K562 (cell line): Measurements from ENCODE around the gene MGST3. TPM values are rescaled to one million over a fixed set of nuclear protein-coding genes. Genes with fewer than 3 reads are reported as not detected.

Source experiments
- ADNP ChIP-seq: fragments of 200-800 bp; sonication (Bioruptor generic); IDR thresholded peaks from 2 replicates; pipeline ENCODE4 v1.6.1; 2016; ENCODE audit warnings: missing genetic modification characterization, missing compliant biosample characterization
- BACH1 ChIP-seq: fragments of 200-800 bp; sonication (Bioruptor generic); IDR thresholded peaks from 2 replicates; pipeline ENCODE4 v1.6.1; 2016; ENCODE audit warnings: missing genetic modification characterization, missing compliant biosample characterization
- CEBPB ChIP-seq: fragments of 450-650 bp; IDR thresholded peaks from 2 replicates; pipeline ENCODE4 v1.6.1; 2016; ENCODE audit warnings: missing genetic modification characterization, missing compliant biosample characterization
- CXXC5 ChIP-seq: fragments of 250-450 bp; sonication (Bioruptor Pico); IDR thresholded peaks from 2 replicates; pipeline ENCODE4 v1.8.0; 2022; ENCODE audit warnings: inconsistent platforms, mild to moderate bottlenecking, moderate library complexity
- DMBX1 ChIP-seq: fragments of 250-450 bp; sonication (Bioruptor Pico); IDR thresholded peaks from 2 replicates; pipeline ENCODE4 v1.8.0; 2022; ENCODE audit warnings: inconsistent platforms, mild to moderate bottlenecking, moderate library complexity, borderline replicate concordance
- ELF1 ChIP-seq: fragments of 200-800 bp; sonication (Bioruptor generic); IDR thresholded peaks from 2 replicates; pipeline ENCODE4 v1.6.1; 2016; ENCODE audit warnings: missing genetic modification characterization, missing compliant biosample characterization
- LCOR ChIP-seq: sonication (generic); formaldehyde crosslinking; IDR thresholded peaks from 2 replicates; pipeline ENCODE4 v1.8.0; 2022; ENCODE audit warnings: mild to moderate bottlenecking, missing genetic modification reagents
- NFIC ChIP-seq: fragments of 450-650 bp; IDR thresholded peaks from 2 replicates; pipeline ENCODE4 v1.6.1; 2017; ENCODE audit warnings: mild to moderate bottlenecking, inconsistent platforms
- NR1H2 ChIP-seq: sonication (generic); formaldehyde crosslinking; IDR thresholded peaks from 2 replicates; pipeline ENCODE4 v1.4.0; 2020; ENCODE audit warnings: mild to moderate bottlenecking, missing genetic modification reagents
- POLR2B ChIP-seq: fragments of 450-650 bp; IDR thresholded peaks from 2 replicates; pipeline ENCODE4 v1.6.1; 2018; ENCODE audit warnings: low read depth; ENCODE audit not compliant: partially characterized antibody
- ZBTB17 ChIP-seq: fragments of 450-650 bp; formaldehyde crosslinking; IDR thresholded peaks from 2 replicates; pipeline ENCODE4 v1.4.0; 2020; ENCODE audit warnings: mild to moderate bottlenecking
- ZNF134 ChIP-seq: fragments of 250-450 bp; sonication (Bioruptor Pico); conservative IDR thresholded peaks from 2 replicates; pipeline ENCODE4 v1.4.0; 2020
- ZNF146 ChIP-seq: IDR thresholded peaks from one replicate; pipeline ENCODE4 v1.6.1; 2018; ENCODE audit warnings: missing compliant biosample characterization; ENCODE audit not compliant: unreplicated experiment
- ZNF507 ChIP-seq: conservative IDR thresholded peaks from 2 replicates; pipeline ENCODE4 v1.6.1; 2017; ENCODE audit warnings: missing genetic modification characterization, missing compliant biosample characterization
- ZNF561 ChIP-seq: fragments of 450-650 bp; formaldehyde crosslinking; conservative IDR thresholded peaks from 2 replicates; pipeline ENCODE4 v1.4.0; 2020; ENCODE audit warnings: mild to moderate bottlenecking, moderate library complexity
- ZNF780A ChIP-seq: fragments of 250-450 bp; sonication (Bioruptor Pico); IDR thresholded peaks from 2 replicates; pipeline ENCODE4 v1.5.0; 2021; ENCODE audit warnings: mild to moderate bottlenecking
- polyA plus RNA-seq, 8 experiments: library from polyadenylated mRNA; depleted of rRNA in 4 of 8; stranded (reverse) in 5 of 8; unstranded in 3 of 8; fragments of >200 nt; fragmentation: Nextera tagmentation in 2 of 8; fragmentation: Illumina TruSeq in 1 of 8; extraction: Ambion mirVana in 2 of 8; extraction: Trizol in 1 of 8; gene quantifications; 2 replicates each; pipeline versions ENCODE4 v1.2.1 to v1.2.3, GENCODE V29; 2011 to 2014; ENCODE audit warnings: inconsistent platforms in 1 of 8, missing spikeins in 1 of 8
- total RNA-seq, 7 experiments: library from RNA; depleted of rRNA in 6 of 7; stranded (reverse); fragments of >200 nt in 6 of 7; fragmentation: Illumina TruSeq in 2 of 7; extraction: Trizol in 2 of 7; gene quantifications; 2 replicates each; pipeline versions ENCODE4 v1.2.1 to v1.2.3, GENCODE V29; 2011 to 2021; ENCODE audit warnings: low replicate concordance in 1 of 7
- TF ChIP-seq, protein P1 (sequence below): sonication (generic); formaldehyde crosslinking; IDR thresholded peaks from 2 replicates; pipeline ENCODE4 v1.8.1; 2023; ENCODE audit warnings: mild to moderate bottlenecking, missing genetic modification reagents
- TF ChIP-seq, protein P2 (sequence below): fragments of 450-650 bp; IDR thresholded peaks from 2 replicates; pipeline ENCODE4 v1.6.1; 2017; ENCODE audit warnings: mild to moderate bottlenecking, moderate library complexity
- TF ChIP-seq, protein P3 (sequence below): sonication (generic); formaldehyde crosslinking; IDR thresholded peaks from 2 replicates; pipeline ENCODE4 v1.8.0; 2023; ENCODE audit warnings: mild to moderate bottlenecking, missing genetic modification reagents
- TF ChIP-seq, protein P4 (sequence below): sonication (generic); formaldehyde crosslinking; IDR thresholded peaks from 2 replicates; pipeline ENCODE4 v1.8.1; 2023; ENCODE audit warnings: mild to moderate bottlenecking, missing genetic modification reagents, moderate library complexity

The MGST3 gene
- total and polyA plus RNA-seq, 9 of the 15 experiments (the other 6 are each of a cell fraction or from before 2014, with no cell fraction given): 70.7 to 287 (median 105) TPM

DNA sequence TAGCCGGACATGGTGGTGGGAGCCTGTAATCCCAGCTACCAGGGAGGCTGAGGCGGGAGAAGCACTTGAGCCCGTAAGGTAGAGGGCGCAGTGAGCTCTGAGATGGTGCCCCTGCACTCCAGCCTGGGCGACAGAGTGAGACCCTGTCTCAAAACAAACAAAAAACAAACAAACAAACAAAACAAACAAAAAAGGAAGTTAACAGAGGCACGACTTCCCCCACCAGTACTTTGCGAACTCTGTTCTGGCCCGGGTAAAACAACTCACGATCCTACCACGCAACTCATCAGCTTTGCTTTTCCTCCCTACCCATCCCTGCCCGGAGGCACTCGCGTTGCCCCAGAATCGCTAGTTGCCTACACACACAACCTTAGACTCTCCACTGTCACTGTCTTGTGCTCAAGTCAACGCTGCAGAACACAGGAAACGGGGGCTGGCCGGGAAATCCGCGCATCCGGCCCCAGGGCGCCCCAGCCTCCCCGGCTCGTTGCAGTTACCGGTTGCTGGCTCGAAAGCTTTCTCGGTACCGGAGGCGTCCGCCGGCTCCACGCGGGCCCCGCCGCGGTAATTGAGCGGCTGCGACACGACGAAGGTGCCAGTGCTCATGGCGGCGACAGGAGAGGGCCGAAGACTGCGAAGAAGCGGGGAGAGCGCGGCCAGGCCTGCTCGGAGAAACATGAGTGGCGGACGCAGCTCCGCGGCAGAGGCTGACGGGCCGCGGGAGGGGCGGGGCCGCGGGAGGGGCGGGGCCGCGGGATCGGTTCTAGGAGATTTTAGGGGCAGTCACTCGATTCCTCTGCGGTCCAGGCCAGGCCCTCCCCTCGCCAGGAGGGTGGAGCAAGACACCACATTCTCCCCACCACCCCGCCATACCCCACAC is 67.1 kb downstream of the MGST3 start, which contains the start of gene ALDH9A1 (continued):
- TF ChIP-seq, protein P1, sequence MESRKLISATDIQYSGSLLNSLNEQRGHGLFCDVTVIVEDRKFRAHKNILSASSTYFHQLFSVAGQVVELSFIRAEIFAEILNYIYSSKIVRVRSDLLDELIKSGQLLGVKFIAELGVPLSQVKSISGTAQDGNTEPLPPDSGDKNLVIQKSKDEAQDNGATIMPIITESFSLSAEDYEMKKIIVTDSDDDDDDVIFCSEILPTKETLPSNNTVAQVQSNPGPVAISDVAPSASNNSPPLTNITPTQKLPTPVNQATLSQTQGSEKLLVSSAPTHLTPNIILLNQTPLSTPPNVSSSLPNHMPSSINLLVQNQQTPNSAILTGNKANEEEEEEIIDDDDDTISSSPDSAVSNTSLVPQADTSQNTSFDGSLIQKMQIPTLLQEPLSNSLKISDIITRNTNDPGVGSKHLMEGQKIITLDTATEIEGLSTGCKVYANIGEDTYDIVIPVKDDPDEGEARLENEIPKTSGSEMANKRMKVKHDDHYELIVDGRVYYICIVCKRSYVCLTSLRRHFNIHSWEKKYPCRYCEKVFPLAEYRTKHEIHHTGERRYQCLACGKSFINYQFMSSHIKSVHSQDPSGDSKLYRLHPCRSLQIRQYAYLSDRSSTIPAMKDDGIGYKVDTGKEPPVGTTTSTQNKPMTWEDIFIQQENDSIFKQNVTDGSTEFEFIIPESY: no peak
- TF ChIP-seq ZNF561 (CRISPR knock-in tag) (no peak), DMBX1 (CRISPR knock-in tag) (no peak; the same call in 1 of the 2 replicates), ELF1 (tag) (no peak), ZNF780A (CRISPR knock-in tag) (no peak), POLR2B (peak; percentile 94), LCOR (CRISPR knock-in tag) (no peak; the same call in 1 of the 2 replicates), ZNF146 (CRISPR knock-in tag) (no peak), ZBTB17 (CRISPR knock-in tag) (peak; percentile 81), ZNF134 (no peak), ADNP (tag) (no peak), CEBPB (no peak), NR1H2 (peak; percentile 91; the same call in 1 of the 2 replicates), BACH1 (tag) (no peak), ZNF507 (tag) (no peak), CXXC5 (CRISPR knock-in tag) (peak; percentile 73), NFIC (peak; percentile 46; the same call in 1 of the 2 replicates)
- TF ChIP-seq, protein P2, sequence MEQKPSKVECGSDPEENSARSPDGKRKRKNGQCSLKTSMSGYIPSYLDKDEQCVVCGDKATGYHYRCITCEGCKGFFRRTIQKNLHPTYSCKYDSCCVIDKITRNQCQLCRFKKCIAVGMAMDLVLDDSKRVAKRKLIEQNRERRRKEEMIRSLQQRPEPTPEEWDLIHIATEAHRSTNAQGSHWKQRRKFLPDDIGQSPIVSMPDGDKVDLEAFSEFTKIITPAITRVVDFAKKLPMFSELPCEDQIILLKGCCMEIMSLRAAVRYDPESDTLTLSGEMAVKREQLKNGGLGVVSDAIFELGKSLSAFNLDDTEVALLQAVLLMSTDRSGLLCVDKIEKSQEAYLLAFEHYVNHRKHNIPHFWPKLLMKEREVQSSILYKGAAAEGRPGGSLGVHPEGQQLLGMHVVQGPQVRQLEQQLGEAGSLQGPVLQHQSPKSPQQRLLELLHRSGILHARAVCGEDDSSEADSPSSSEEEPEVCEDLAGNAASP: no peak
- TF ChIP-seq, protein P3, sequence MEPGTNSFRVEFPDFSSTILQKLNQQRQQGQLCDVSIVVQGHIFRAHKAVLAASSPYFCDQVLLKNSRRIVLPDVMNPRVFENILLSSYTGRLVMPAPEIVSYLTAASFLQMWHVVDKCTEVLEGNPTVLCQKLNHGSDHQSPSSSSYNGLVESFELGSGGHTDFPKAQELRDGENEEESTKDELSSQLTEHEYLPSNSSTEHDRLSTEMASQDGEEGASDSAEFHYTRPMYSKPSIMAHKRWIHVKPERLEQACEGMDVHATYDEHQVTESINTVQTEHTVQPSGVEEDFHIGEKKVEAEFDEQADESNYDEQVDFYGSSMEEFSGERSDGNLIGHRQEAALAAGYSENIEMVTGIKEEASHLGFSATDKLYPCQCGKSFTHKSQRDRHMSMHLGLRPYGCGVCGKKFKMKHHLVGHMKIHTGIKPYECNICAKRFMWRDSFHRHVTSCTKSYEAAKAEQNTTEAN: 0 out of 2 replicates have a peak, but pooled peaks have one; percentile 29
- TF ChIP-seq, protein P4, sequence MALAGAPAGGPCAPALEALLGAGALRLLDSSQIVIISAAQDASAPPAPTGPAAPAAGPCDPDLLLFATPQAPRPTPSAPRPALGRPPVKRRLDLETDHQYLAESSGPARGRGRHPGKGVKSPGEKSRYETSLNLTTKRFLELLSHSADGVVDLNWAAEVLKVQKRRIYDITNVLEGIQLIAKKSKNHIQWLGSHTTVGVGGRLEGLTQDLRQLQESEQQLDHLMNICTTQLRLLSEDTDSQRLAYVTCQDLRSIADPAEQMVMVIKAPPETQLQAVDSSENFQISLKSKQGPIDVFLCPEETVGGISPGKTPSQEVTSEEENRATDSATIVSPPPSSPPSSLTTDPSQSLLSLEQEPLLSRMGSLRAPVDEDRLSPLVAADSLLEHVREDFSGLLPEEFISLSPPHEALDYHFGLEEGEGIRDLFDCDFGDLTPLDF (CRISPR knock-in tag): 0 out of 2 replicates have a peak, but pooled peaks have one; percentile 42
